H9 (cell line): Measurements from ENCODE around the gene PRRT2. TPM values are rescaled to one million over a fixed set of nuclear protein-coding genes. Genes with fewer than 3 reads are reported as not detected.
A peak's percentile ranks its signal among the peaks of the same experiment; 100 is the strongest.

Experiments used
- DNase-seq: peaks from one replicate; pipeline ENCODE4 v3.0.0-alpha.2; 2017
- H2AFZ ChIP-seq: one replicate; pipeline ENCODE4 v1.6.1; 2013; ENCODE audit warnings: mild to moderate bottlenecking, low read length, control low read depth, moderate library complexity
- H2AK5ac ChIP-seq: 2 replicates; pipeline ENCODE4 v1.6.1; 2013; ENCODE audit warnings: low read length, control low read depth, mixed read lengths; ENCODE audit not compliant: insufficient read length
- H2BK120ac ChIP-seq: one replicate; pipeline ENCODE4 v1.6.1; 2013; ENCODE audit warnings: low read depth, mild to moderate bottlenecking, low read length, control low read depth, inconsistent platforms; ENCODE audit not compliant: poor library complexity, severe bottlenecking
- H2BK12ac ChIP-seq: 2 replicates; pipeline ENCODE4 v1.6.1; 2013; ENCODE audit warnings: low read length, control low read depth, mixed read lengths, low read depth; ENCODE audit not compliant: insufficient read length
- H2BK15ac ChIP-seq: 2 replicates; pipeline ENCODE4 v1.6.1; 2013; ENCODE audit warnings: low read depth, low read length, control low read depth
- H2BK20ac ChIP-seq: one replicate; pipeline ENCODE4 v1.6.1; 2013; ENCODE audit warnings: low read depth, mild to moderate bottlenecking, low read length, control low read depth, inconsistent platforms; ENCODE audit not compliant: poor library complexity, severe bottlenecking
- H2BK5ac ChIP-seq: 2 replicates; pipeline ENCODE4 v1.6.1; 2013; ENCODE audit warnings: low read length, control low read depth, mixed read lengths; ENCODE audit not compliant: insufficient read length
- H3K14ac ChIP-seq: 2 replicates; pipeline ENCODE4 v1.6.1; 2013; ENCODE audit warnings: low read length, control low read depth; ENCODE audit not compliant: insufficient read depth
- H3K18ac ChIP-seq: 2 replicates; pipeline ENCODE4 v1.6.1; 2013; ENCODE audit warnings: low read depth, mild to moderate bottlenecking, mixed read lengths, low read length, control low read depth; ENCODE audit not compliant: insufficient read length
- H3K23ac ChIP-seq: 2 replicates; pipeline ENCODE4 v1.6.1; 2013; ENCODE audit warnings: low read length, control low read depth, mixed read lengths, low read depth; ENCODE audit not compliant: insufficient read length
- H3K23me2 ChIP-seq: 2 replicates; pipeline ENCODE4 v1.6.1; 2013; ENCODE audit warnings: low read depth, mild to moderate bottlenecking, mixed read lengths, low read length, control low read depth; ENCODE audit not compliant: insufficient read length, poor library complexity, severe bottlenecking
- H3K27ac ChIP-seq: 2 replicates; pipeline ENCODE4 v1.5.1; 2013; ENCODE audit warnings: low read length, control low read depth, mixed read lengths, low read depth; ENCODE audit not compliant: insufficient read length
- H3K27me3 ChIP-seq: 2 replicates; pipeline ENCODE4 v1.6.1; 2013; ENCODE audit warnings: low read length, control low read depth, inconsistent platforms; ENCODE audit not compliant: insufficient read depth
- H3K4ac ChIP-seq: 2 replicates; pipeline ENCODE4 v1.6.1; 2013; ENCODE audit warnings: low read depth, mild to moderate bottlenecking, control low read depth, inconsistent platforms, low read length, moderate library complexity
- H3K4me1 ChIP-seq: 2 replicates; pipeline ENCODE4 v1.6.1; 2013; ENCODE audit warnings: low read length, control low read depth, inconsistent platforms; ENCODE audit not compliant: insufficient read depth
- H3K4me2 ChIP-seq: 2 replicates; pipeline ENCODE4 v1.6.1; 2013; ENCODE audit warnings: low read length, control low read depth, mixed read lengths; ENCODE audit not compliant: insufficient read length, insufficient read depth
- H3K56ac ChIP-seq: 2 replicates; pipeline ENCODE4 v1.6.1; 2013; ENCODE audit warnings: low read depth, mild to moderate bottlenecking, mixed read lengths, low read length, control low read depth; ENCODE audit not compliant: insufficient read length
- H3K79me1 ChIP-seq: 2 replicates; pipeline ENCODE4 v1.6.1; 2013; ENCODE audit warnings: low read depth, mild to moderate bottlenecking, moderate library complexity, low read length, control low read depth, inconsistent platforms; ENCODE audit not compliant: insufficient read depth, poor library complexity, severe bottlenecking
- H3K79me2 ChIP-seq: 2 replicates; pipeline ENCODE4 v1.6.1; 2013; ENCODE audit warnings: low read length, control low read depth, inconsistent platforms; ENCODE audit not compliant: insufficient read depth
- H3K9ac ChIP-seq: 2 replicates; pipeline ENCODE4 v1.6.1; 2013; ENCODE audit warnings: low read length, control low read depth, mixed read lengths; ENCODE audit not compliant: insufficient read length; ENCODE audit errors: extremely low read depth
- H3K9me3 ChIP-seq: one replicate; pipeline ENCODE4 v1.6.1; 2013; ENCODE audit warnings: low read depth, low read length, inconsistent platforms; ENCODE audit not compliant: control insufficient read depth
- H3T11ph ChIP-seq: one replicate; pipeline ENCODE4 v1.6.1; 2013; ENCODE audit warnings: mild to moderate bottlenecking, low read length, control low read depth, inconsistent platforms
- H4K20me1 ChIP-seq: one replicate; pipeline ENCODE4 v1.6.1; 2013; ENCODE audit not compliant: control insufficient read depth, insufficient read length, insufficient read depth
- H4K5ac ChIP-seq: 2 replicates; pipeline ENCODE4 v1.6.1; 2013; ENCODE audit warnings: low read depth, mild to moderate bottlenecking, mixed read lengths, low read length, control low read depth; ENCODE audit not compliant: insufficient read length
- H4K8ac ChIP-seq: replicated peaks from 2 replicates; pipeline ENCODE4 v1.6.1; 2013; ENCODE audit warnings: low read length, control low read depth, mixed read lengths, low read depth; ENCODE audit not compliant: insufficient read length
- H4K91ac ChIP-seq: 2 replicates; pipeline ENCODE4 v1.6.1; 2013; ENCODE audit warnings: low read depth, mild to moderate bottlenecking, moderate library complexity, mixed read lengths, low read length, control low read depth; ENCODE audit not compliant: insufficient read length
- H3K27ac Mint-ChIP-seq, 3 experiments: 2 replicates in 2 of 3; 3 replicates in 1 of 3; pipeline ENCODE4 v1.8.0; 2020 to 2021; ENCODE audit warnings: mixed read lengths in 3 of 3, mild to moderate bottlenecking in 1 of 3, moderate library complexity in 1 of 3
- H3K27me3 Mint-ChIP-seq: 2 replicates; pipeline ENCODE4 v1.8.0; 2021; ENCODE audit warnings: low read depth, mild to moderate bottlenecking, moderate library complexity, mixed read lengths
- H3K36me3 Mint-ChIP-seq, 3 experiments: 2 replicates in 2 of 3; 3 replicates in 1 of 3; pipeline ENCODE4 v1.8.0; 2020 to 2021; ENCODE audit warnings: low read depth in 3 of 3, mixed read lengths in 3 of 3; ENCODE audit not compliant: insufficient read depth in 1 of 3
- H3K4me1 Mint-ChIP-seq, 2 experiments: 2 replicates each; pipeline ENCODE4 v1.8.0; 2020; ENCODE audit warnings: mixed read lengths in 2 of 2
- H3K4me3 Mint-ChIP-seq, 2 experiments: 2 replicates in 1 of 2; 3 replicates in 1 of 2; pipeline ENCODE4 v1.8.0; 2020 to 2021; ENCODE audit warnings: mild to moderate bottlenecking in 2 of 2, mixed read lengths in 2 of 2, moderate library complexity in 1 of 2
- H3K9me3 Mint-ChIP-seq, 2 experiments: 2 replicates in 1 of 2; 3 replicates in 1 of 2; pipeline ENCODE4 v1.8.0; 2020; ENCODE audit warnings: mild to moderate bottlenecking in 2 of 2, mixed read lengths in 2 of 2, moderate library complexity in 1 of 2
- WGBS: extraction: QIAGEN DNeasy Blood & Tissue Kit; methylation state at CpG from one replicate; pipeline ENCODE4 v1.1.7; 2013; ENCODE audit warnings: missing lambda C conversion rate, low lambda C conversion rate, mixed read lengths; ENCODE audit not compliant: insufficient read length; ENCODE audit errors: extremely low coverage; 5-methylcytosine and 5-hydroxymethylcytosine counted together
- total RNA-seq: library from RNA; stranded (reverse); gene quantifications from 2 replicates; pipeline ENCODE4 v1.2.1, GENCODE V29; 2021
- TF ChIP-seq, protein P1 (sequence below): fragments of 200-600 bp; sonication (generic); conservative IDR thresholded peaks from 3 replicates; pipeline ENCODE4 v1.8.0; 2021; ENCODE audit warnings: antibody characterized with exemption, mild to moderate bottlenecking

Gene PRRT2
- total RNA-seq, 1 experiment from 2014 or later, result 14.6 TPM

DNA sequence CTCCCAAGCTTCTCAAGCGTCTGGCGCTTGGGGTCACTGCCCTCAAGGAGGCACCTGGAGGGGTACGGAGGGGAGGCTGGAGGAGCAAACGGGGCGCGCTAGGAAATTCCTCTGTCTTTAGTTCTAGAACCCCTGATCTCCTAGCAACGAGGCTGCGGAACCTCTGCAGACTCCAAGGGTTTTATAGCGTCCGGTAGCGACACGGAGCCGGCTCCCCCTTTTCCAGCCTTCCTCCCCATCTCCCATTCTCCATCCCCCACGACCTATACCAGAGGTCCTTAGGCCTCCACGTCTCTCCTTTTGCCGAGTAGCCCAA lies 51.6 kb downstream of the PRRT2 start:
- DNase-seq, result no peak
- no peak overlapping the region for H3T11ph ChIP-seq
- Mint-ChIP-seq H3K27ac (peak overlapping the region in 2 of 3 experiments; percentile 99 to 100; a peak in 4 of 7 replicates), H3K36me3 (peaks cover 14 to 27% (median 25%) of the 10 kb centered on the region in 3 experiments; a peak in 6 of 7 replicates), H3K4me1 (peaks cover 9 to 12% of the 10 kb centered on the region in 2 experiments), H3K4me3 (peak overlapping the region; percentile 97 to 99; a peak in 4 of 5 replicates), H3K27me3 (peaks cover 2% of the 10 kb centered on the region), H3K9me3 (no peaks in the 10 kb centered on the region)
- H4K8ac ChIP-seq, result no peak overlapping the region
- no CpG with 5 or more reads among the region's 16 CpGs for WGBS
- H4K20me1 ChIP-seq, result no peaks in the 10 kb centered on the region
- no peak overlapping the region for H3K23ac ChIP-seq
- no peak overlapping the region for H2BK120ac ChIP-seq
- H3K9ac ChIP-seq, result no peak overlapping the region
- no peaks in the 10 kb centered on the region for H3K79me2 ChIP-seq
- no peaks in the 10 kb centered on the region for H3K27me3 ChIP-seq
- peak overlapping the region; percentile 45 for H3K18ac ChIP-seq
- no peak overlapping the region for H4K91ac ChIP-seq
- no peak overlapping the region for H2BK5ac ChIP-seq
- H4K5ac ChIP-seq, result no peak overlapping the region
- no peaks in the 10 kb centered on the region for H3K9me3 ChIP-seq
- no peak overlapping the region for H3K27ac ChIP-seq
- no peak overlapping the region for H2BK20ac ChIP-seq
- H3K79me1 ChIP-seq, result peaks cover 8% of the 10 kb centered on the region
- peak overlapping the region; percentile 51 for H2AFZ ChIP-seq
- TF ChIP-seq, protein P1, sequence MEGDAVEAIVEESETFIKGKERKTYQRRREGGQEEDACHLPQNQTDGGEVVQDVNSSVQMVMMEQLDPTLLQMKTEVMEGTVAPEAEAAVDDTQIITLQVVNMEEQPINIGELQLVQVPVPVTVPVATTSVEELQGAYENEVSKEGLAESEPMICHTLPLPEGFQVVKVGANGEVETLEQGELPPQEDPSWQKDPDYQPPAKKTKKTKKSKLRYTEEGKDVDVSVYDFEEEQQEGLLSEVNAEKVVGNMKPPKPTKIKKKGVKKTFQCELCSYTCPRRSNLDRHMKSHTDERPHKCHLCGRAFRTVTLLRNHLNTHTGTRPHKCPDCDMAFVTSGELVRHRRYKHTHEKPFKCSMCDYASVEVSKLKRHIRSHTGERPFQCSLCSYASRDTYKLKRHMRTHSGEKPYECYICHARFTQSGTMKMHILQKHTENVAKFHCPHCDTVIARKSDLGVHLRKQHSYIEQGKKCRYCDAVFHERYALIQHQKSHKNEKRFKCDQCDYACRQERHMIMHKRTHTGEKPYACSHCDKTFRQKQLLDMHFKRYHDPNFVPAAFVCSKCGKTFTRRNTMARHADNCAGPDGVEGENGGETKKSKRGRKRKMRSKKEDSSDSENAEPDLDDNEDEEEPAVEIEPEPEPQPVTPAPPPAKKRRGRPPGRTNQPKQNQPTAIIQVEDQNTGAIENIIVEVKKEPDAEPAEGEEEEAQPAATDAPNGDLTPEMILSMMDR, result no peak; the same call in 2 of the 3 replicates
- H2AK5ac ChIP-seq, result no peak overlapping the region
- H3K4me2 ChIP-seq, result peak overlapping the region; percentile 91
- H3K56ac ChIP-seq, result no peak overlapping the region
- H3K23me2 ChIP-seq, result peaks cover 9% of the 10 kb centered on the region
- H3K4me1 ChIP-seq, result no peaks in the 10 kb centered on the region; the same call in 1 of the 2 replicates
- no peak overlapping the region for H2BK15ac ChIP-seq
- H3K4ac ChIP-seq, result no peak overlapping the region
- peak overlapping the region; percentile 19 for H2BK12ac ChIP-seq
- peak overlapping the region; percentile 68; the same call in 1 of the 2 replicates for H3K14ac ChIP-seq
